ENCODE data around the gene SLC7A5.

SLC7A5 gene

DNA sequence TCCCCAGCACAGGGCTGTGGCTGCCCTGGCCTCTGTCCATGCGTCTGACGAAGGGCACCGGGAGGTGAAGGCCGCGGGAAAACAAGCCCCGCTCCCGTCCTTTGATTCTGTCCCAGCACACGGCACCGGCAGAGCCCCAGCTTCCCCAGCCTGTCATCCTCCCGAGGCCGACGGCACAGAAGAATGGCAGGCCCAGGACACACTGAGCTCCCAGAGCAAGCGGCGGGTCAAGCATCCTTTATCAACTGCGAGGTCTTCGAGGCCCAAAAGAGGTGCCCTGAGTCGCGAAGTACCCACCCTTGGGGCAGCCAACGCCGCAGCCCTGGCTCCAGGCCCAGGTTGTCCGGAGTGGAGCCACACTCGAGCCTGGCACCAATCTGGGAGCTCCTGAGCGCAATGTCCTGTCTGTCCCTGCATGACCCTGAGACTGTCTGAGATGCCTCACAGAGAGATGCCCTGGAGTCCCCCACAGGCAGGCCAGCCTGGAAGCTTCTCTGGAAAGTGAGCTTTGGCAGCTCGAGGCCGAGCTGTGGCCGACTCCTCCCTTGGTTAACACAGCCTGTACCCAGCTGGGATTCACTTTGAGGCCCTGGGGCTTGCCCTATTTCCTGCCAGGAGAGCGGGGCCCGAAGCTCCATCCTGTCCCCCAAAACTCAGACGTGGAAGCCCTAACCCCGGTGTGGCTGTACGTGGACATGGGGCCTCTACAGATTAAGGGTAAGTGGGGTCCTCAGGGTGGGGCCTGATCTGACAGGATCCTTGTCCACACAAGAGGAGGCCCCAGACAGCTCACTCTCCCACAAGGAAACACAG, 23.3 kb downstream of the SLC7A5 start:
- 94% methylated on average over 31 of the region's 31 CpGs for WGBS

DNA sequence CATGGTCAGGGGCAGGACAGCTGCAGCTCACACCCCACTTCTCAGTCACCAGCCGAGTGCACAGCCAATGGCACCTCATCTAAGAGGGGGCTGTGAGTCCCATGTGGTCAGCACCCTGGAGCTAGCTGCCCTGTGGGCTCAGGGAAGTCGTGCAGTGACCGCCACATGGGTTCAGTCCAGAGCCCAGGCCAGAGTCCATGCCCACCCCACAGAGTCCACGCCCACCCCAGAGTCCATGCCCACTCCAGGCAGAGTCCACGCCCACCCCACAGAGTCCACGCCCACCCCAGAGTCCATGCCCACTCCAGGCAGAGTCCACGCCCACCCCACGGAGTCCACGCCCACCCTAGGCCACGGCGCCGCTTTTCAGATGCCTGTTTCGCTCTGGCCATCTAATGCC, 24.1 kb downstream of the SLC7A5 start:
- no peaks in the 10 kb centered on the region for H3K9me3 ChIP-seq (ENCODE audit: control insufficient read depth, low read length)
- H4K91ac ChIP-seq (ENCODE audit: low read length): peak overlapping the region; percentile 29
- no peak overlapping the region for H3K14ac ChIP-seq (ENCODE audit: low read length in 2 of 2)
- H3K23ac ChIP-seq (ENCODE audit: low read length in 2 of 2): no peak overlapping the region
- DNase-seq: no peak
- no peak overlapping the region for H3K4me3 ChIP-seq (ENCODE audit: insufficient read depth in 1 of 2, low read depth in 1 of 2, low read length in 2 of 2)
- H3K27me3 ChIP-seq (ENCODE audit: control insufficient read depth in 1 of 2, insufficient read depth in 1 of 2, low read length in 2 of 2): no peaks in the 10 kb centered on the region
- no peak overlapping the region for H2BK12ac ChIP-seq (ENCODE audit: low read length in 2 of 2)
- no peak overlapping the region for H4K8ac ChIP-seq (ENCODE audit: low read length)
- H2AFZ ChIP-seq (ENCODE audit: low read depth, low read length): no peak overlapping the region
- no peak overlapping the region for H2BK15ac ChIP-seq (ENCODE audit: low read depth, poor library complexity, severe bottlenecking)
- H3K79me1 ChIP-seq (replicated peaks; ENCODE audit: low read length, poor library complexity, severe bottlenecking): peaks cover 38% of the 10 kb centered on the region
- WGBS: 97% methylated on average over 10 of the region's 13 CpGs
- no peak overlapping the region for H2BK5ac ChIP-seq (ENCODE audit: low read depth, low read length, poor library complexity, severe bottlenecking)
- peaks cover 21% of the 10 kb centered on the region for H3K4me1 ChIP-seq (ENCODE audit: control insufficient read depth, insufficient read depth, low read depth, low read length)
- H2AK5ac ChIP-seq (ENCODE audit: low read length, severe bottlenecking): no peak overlapping the region
- H3K4ac ChIP-seq (ENCODE audit: low read depth in 1 of 2, low read length in 2 of 2): no peak overlapping the region
- peaks cover 0 to 87% of the 10 kb centered on the region in 2 experiments for H3K36me3 ChIP-seq (ENCODE audit: control insufficient read depth in 1 of 2, insufficient read depth in 2 of 2, low read depth in 1 of 2, low read length in 2 of 2)
- no peak overlapping the region for H2BK120ac ChIP-seq (ENCODE audit: low read depth, low read length)
- peak overlapping the region in 1 of 2 experiments; percentile 5 for H3K18ac ChIP-seq (ENCODE audit: low read depth in 1 of 2, low read length in 2 of 2)
- H3K27ac ChIP-seq (ENCODE audit: low read length, poor library complexity, severe bottlenecking): no peak overlapping the region
- no peak overlapping the region for H3K9ac ChIP-seq (ENCODE audit: low read length)
- H3K4me2 ChIP-seq (ENCODE audit: low read length, poor library complexity, severe bottlenecking): no peak overlapping the region

More for the DNA sequence above, 23.3 kb downstream of the SLC7A5 start:
- H2BK5ac ChIP-seq (ENCODE audit: low read depth, low read length, poor library complexity, severe bottlenecking): no peak overlapping the region
- no peak overlapping the region for H3K4me3 ChIP-seq (ENCODE audit: insufficient read depth in 1 of 2, low read depth in 1 of 2, low read length in 2 of 2)
- H2BK120ac ChIP-seq (ENCODE audit: low read depth, low read length): no peak overlapping the region
- H2AFZ ChIP-seq (ENCODE audit: low read depth, low read length): no peak overlapping the region
- H3K4ac ChIP-seq (ENCODE audit: low read depth in 1 of 2, low read length in 2 of 2): no peak overlapping the region
- no peak overlapping the region for H4K91ac ChIP-seq (ENCODE audit: low read length)
- no peak overlapping the region for H3K23ac ChIP-seq (ENCODE audit: low read length in 2 of 2)
- H2BK12ac ChIP-seq (ENCODE audit: low read length in 2 of 2): no peak overlapping the region
- peaks cover 7 to 88% of the 10 kb centered on the region in 2 experiments for H3K36me3 ChIP-seq (ENCODE audit: control insufficient read depth in 1 of 2, insufficient read depth in 2 of 2, low read depth in 1 of 2, low read length in 2 of 2)
- H2BK15ac ChIP-seq (ENCODE audit: low read depth, poor library complexity, severe bottlenecking): peak overlapping the region; percentile 1
- no peak overlapping the region for H3K14ac ChIP-seq (ENCODE audit: low read length in 2 of 2)
- H3K4me1 ChIP-seq (ENCODE audit: control insufficient read depth, insufficient read depth, low read depth, low read length): peaks cover 24% of the 10 kb centered on the region
- no peaks in the 10 kb centered on the region for H3K9me3 ChIP-seq (ENCODE audit: control insufficient read depth, low read length)
- H3K4me2 ChIP-seq (ENCODE audit: low read length, poor library complexity, severe bottlenecking): no peak overlapping the region
- no peak overlapping the region for H3K18ac ChIP-seq (ENCODE audit: low read depth in 1 of 2, low read length in 2 of 2)
- peaks cover 38% of the 10 kb centered on the region for H3K79me1 ChIP-seq (replicated peaks; ENCODE audit: low read length, poor library complexity, severe bottlenecking)
- peaks cover 0 to under 1% of the 10 kb centered on the region in 2 experiments for H3K27me3 ChIP-seq (ENCODE audit: control insufficient read depth in 1 of 2, insufficient read depth in 1 of 2, low read length in 2 of 2)
- no peak overlapping the region for H2AK5ac ChIP-seq (ENCODE audit: low read length, severe bottlenecking)
- no peak overlapping the region for H3K9ac ChIP-seq (ENCODE audit: low read length)
- no peak overlapping the region for H3K27ac ChIP-seq (ENCODE audit: low read length, poor library complexity, severe bottlenecking)
- no peak for DNase-seq
- H4K8ac ChIP-seq (ENCODE audit: low read length): no peak overlapping the region

DNA sequence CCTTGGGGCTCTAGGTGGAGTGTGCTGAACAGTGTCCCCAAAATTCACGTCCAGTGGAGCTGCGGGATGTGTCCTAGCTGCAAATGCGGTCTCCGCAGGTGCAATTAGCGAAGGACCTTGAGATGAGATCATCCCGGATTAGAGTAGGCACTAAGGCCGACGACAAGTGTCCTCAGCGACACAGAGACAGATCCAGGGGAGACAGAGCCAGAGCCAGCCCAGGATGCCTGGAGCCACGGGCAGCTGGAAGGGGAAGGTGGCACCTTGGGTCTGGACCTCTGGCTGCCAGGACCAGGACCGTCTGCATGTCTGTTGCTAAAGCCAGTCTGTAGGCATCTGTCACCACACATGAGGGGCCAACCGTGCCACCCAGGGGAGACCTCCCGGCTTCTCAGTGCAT, 24.5 kb downstream of the SLC7A5 start:
- no peak overlapping the region for H3K9ac ChIP-seq (ENCODE audit: low read length)
- peak overlapping the region; percentile 29 for H4K91ac ChIP-seq (ENCODE audit: low read length)
- H2AK5ac ChIP-seq (ENCODE audit: low read length, severe bottlenecking): no peak overlapping the region
- H3K18ac ChIP-seq (ENCODE audit: low read depth in 1 of 2, low read length in 2 of 2): peak overlapping the region in 1 of 2 experiments; percentile 5
- H2AFZ ChIP-seq (ENCODE audit: low read depth, low read length): no peak overlapping the region
- no peak overlapping the region for H3K4me3 ChIP-seq (ENCODE audit: insufficient read depth in 1 of 2, low read depth in 1 of 2, low read length in 2 of 2)
- 96% methylated on average over 13 of the region's 13 CpGs for WGBS
- H3K27ac ChIP-seq (ENCODE audit: low read length, poor library complexity, severe bottlenecking): no peak overlapping the region
- no peak overlapping the region for H3K23ac ChIP-seq (ENCODE audit: low read length in 2 of 2)
- peaks cover 0 to 88% of the 10 kb centered on the region in 2 experiments for H3K36me3 ChIP-seq (ENCODE audit: control insufficient read depth in 1 of 2, insufficient read depth in 2 of 2, low read depth in 1 of 2, low read length in 2 of 2)
- H2BK120ac ChIP-seq (ENCODE audit: low read depth, low read length): no peak overlapping the region
- no peak overlapping the region for H4K8ac ChIP-seq (ENCODE audit: low read length)
- no peak overlapping the region for H2BK12ac ChIP-seq (ENCODE audit: low read length in 2 of 2)
- no peak overlapping the region for H2BK15ac ChIP-seq (ENCODE audit: low read depth, poor library complexity, severe bottlenecking)
- H3K4me1 ChIP-seq (ENCODE audit: control insufficient read depth, insufficient read depth, low read depth, low read length): peaks cover 22% of the 10 kb centered on the region
- H3K79me1 ChIP-seq (replicated peaks; ENCODE audit: low read length, poor library complexity, severe bottlenecking): peaks cover 38% of the 10 kb centered on the region
- no peak overlapping the region for H3K4ac ChIP-seq (ENCODE audit: low read depth in 1 of 2, low read length in 2 of 2)
- no peak overlapping the region for H3K4me2 ChIP-seq (ENCODE audit: low read length, poor library complexity, severe bottlenecking)
- no peak for DNase-seq
- H2BK5ac ChIP-seq (ENCODE audit: low read depth, low read length, poor library complexity, severe bottlenecking): no peak overlapping the region
- H3K27me3 ChIP-seq (ENCODE audit: control insufficient read depth in 1 of 2, insufficient read depth in 1 of 2, low read length in 2 of 2): no peaks in the 10 kb centered on the region
- H3K9me3 ChIP-seq (ENCODE audit: control insufficient read depth, low read length): no peaks in the 10 kb centered on the region
- H3K14ac ChIP-seq (ENCODE audit: low read length in 2 of 2): no peak overlapping the region

DNA sequence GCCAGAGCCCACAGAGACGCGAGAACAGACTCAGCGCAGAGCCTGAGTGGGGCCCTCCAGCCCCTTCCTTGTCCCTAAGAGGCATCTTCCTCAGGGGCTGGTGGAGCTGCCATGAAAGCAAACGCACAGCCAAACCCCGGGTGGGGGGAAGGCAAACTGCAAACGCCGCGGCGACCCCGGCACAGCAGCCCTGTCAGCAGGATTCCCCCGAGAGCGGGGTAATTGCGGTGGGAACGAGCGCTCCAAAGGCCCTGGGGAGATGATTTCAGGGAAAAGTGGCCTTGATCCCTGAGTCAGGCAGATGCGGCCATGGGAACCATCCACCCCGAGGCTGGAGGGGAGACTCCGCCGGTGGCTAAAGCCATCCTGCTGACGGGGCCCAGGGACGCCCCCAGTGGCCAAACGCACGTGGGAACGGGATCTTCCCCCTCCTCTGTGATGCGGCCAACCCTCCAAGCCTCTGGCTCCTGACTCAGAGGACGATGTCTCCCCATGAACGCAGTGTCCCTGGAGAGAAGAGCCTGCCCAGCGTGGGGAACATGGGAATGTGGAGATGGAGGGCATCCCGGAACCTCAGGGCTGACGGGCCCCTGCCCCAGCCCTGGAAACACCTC, 25.1 kb downstream of the SLC7A5 start:
- H3K9ac ChIP-seq (ENCODE audit: low read length): no peak overlapping the region
- no peak overlapping the region for H4K91ac ChIP-seq (ENCODE audit: low read length)
- no peaks in the 10 kb centered on the region for H3K27me3 ChIP-seq (ENCODE audit: control insufficient read depth in 1 of 2, insufficient read depth in 1 of 2, low read length in 2 of 2)
- peaks cover 36% of the 10 kb centered on the region for H3K79me1 ChIP-seq (replicated peaks; ENCODE audit: low read length, poor library complexity, severe bottlenecking)
- H2BK120ac ChIP-seq (ENCODE audit: low read depth, low read length): no peak overlapping the region
- no peak overlapping the region for H3K4me3 ChIP-seq (ENCODE audit: insufficient read depth in 1 of 2, low read depth in 1 of 2, low read length in 2 of 2)
- no peak overlapping the region for H3K4ac ChIP-seq (ENCODE audit: low read depth in 1 of 2, low read length in 2 of 2)
- H3K23ac ChIP-seq (ENCODE audit: low read length in 2 of 2): no peak overlapping the region
- no peak overlapping the region for H3K14ac ChIP-seq (ENCODE audit: low read length in 2 of 2)
- no peak overlapping the region for H2BK15ac ChIP-seq (ENCODE audit: low read depth, poor library complexity, severe bottlenecking)
- H2AFZ ChIP-seq (ENCODE audit: low read depth, low read length): no peak overlapping the region
- no peak overlapping the region for H4K8ac ChIP-seq (ENCODE audit: low read length)
- WGBS: 83% methylated on average over 30 of the region's 30 CpGs
- peaks cover 25% of the 10 kb centered on the region for H3K4me1 ChIP-seq (ENCODE audit: control insufficient read depth, insufficient read depth, low read depth, low read length)
- H3K27ac ChIP-seq (ENCODE audit: low read length, poor library complexity, severe bottlenecking): no peak overlapping the region
- no peak overlapping the region for H2BK5ac ChIP-seq (ENCODE audit: low read depth, low read length, poor library complexity, severe bottlenecking)
- H2AK5ac ChIP-seq (ENCODE audit: low read length, severe bottlenecking): no peak overlapping the region
- H3K36me3 ChIP-seq (ENCODE audit: control insufficient read depth in 1 of 2, insufficient read depth in 2 of 2, low read depth in 1 of 2, low read length in 2 of 2): peaks cover 0 to 88% of the 10 kb centered on the region in 2 experiments
- no peak overlapping the region for H3K18ac ChIP-seq (ENCODE audit: low read depth in 1 of 2, low read length in 2 of 2)
- H3K4me2 ChIP-seq (ENCODE audit: low read length, poor library complexity, severe bottlenecking): no peak overlapping the region
- no peaks in the 10 kb centered on the region for H3K9me3 ChIP-seq (ENCODE audit: control insufficient read depth, low read length)
- no peak for DNase-seq
- H2BK12ac ChIP-seq (ENCODE audit: low read length in 2 of 2): no peak overlapping the region
